Eye (tissue), 1 donor: Measurements from ENCODE around the gene DDA1.
A peak's percentile ranks its signal among the peaks of the same experiment; 100 is the strongest.

Experiments used
- DNase-seq: peaks from one replicate; pipeline ENCODE4 v3.0.0-alpha.2; 2015

The DDA1 gene

GRCh38 chr19:17312189-17313113 lies 3.1 kb downstream of the DDA1 start:
- no peak for DNase-seq

DNA sequence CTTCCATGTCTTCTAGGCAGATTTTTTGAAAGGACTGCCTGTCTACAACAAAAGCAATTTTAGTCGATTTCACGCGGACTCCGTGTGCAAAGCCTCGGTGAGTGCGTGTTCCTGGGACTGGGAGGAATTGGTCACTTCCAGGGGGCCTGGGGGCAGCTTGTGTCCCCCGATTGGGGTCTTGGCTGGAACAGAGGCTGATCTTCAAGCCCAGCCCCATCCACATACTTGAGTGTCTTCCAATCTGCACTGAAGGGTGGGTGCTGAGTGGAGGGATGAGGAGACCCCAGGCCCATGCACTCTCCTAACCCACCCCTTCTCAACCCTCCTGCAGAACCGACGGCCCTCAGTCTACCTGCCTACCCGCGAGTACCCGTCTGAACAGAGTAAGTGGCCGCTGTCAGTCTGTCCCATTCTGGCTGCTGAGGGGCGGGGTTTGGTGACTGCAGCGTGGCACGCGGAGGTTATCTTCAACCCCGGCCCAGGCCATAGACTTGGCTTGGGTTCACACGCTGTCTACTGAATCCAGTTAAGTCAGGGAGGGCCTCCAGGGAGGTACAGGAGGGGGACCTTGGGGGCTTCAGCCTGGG lies 4.7 kb downstream of the DDA1 start:
- no peak for DNase-seq

- no peak for DNase-seq
Measured at GRCh38 chr19:17318966-17319365, 9.6 kb downstream of the DDA1 start.

GRCh38 chr19:17319473-17320238 lies 10.3 kb downstream of the DDA1 start:
- DNase-seq = no peak

DNA sequence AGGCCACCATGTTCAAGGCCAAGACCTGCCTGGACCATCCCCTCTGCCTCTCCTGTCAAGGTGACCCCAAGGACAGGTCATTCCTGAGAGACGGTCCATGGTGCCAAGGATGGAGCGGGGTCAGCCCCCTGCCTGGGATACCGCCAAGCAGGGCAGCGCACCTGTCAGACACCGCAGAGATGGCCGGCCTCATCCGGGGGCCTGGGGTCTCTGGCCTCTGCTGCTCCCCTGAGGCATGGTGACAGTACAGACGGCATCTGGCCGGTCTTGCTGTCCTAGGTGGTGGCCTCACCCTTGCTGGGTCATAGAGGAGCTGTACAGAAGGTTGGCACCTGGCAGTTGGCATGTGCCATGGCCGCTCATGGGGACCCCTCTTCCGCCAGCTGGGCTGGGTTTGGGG lies 11.1 kb downstream of the DDA1 start:
- no peak for DNase-seq

GRCh38 chr19:17321655-17322489 lies 12.5 kb downstream of the DDA1 start:
- no peak for DNase-seq

DNA sequence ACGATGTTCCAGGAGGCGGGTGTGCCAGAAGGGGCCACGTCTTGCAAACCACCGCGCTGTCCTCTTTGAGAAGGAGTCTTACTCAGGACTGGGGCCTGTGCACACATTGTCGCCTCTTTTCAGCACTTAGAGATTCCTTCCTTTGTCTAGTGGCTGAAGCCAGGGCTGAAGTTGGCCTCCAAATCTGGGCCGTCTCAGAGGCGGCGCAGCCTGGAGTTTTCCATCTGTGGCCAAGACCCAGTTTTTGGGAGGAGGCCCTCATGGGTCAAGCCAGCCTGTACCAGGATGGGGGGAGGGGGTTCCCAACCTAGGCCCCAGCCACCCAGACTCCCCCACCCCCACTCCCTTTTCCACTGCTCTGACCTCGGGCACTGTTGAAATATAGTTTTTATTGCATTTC lies 13.5 kb downstream of the DDA1 start:
- no peak for DNase-seq

- no peak for DNase-seq
Measured at GRCh38 chr19:17323300-17323963, 14.1 kb downstream of the DDA1 start.

- DNase-seq = no peak
Measured at GRCh38 chr19:17323964-17324332, 14.6 kb downstream of the DDA1 start.

DNA sequence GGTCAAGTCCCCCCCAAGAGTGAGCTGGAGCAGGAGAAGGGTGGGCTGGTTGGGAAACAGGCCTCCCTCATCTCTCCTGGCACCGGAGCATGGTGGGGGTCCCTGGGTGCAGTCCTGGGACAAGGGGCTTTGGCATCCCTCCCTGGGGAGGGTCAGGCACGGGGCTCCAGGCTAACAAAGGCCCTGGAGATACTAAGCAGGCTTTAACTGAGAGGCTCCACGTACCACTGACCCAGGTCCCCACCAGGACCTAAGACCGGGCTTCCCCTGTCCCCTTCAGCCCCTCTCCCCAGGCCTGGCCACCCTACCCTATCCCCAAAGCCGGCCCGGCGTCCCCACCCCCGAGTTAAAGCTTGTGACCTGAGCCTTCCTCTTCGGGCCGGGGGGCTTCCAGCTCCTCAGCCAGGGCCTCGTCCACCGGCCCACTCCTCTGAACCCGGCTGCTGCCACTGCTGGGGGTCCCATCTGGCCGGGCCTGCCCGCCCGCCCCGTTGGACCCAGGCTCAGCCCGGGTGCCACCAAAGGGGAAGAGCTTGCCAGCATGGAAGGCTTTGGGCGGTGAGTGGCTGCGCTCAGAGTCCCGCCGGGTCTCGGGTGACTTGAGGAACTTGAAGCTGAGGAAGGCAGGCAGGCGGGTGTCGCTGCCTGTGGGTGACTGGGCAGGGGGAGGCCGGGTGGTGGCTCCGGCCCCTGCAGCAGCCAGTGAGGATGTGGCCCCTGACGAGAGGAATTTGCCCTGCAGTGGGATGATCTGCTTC lies 15.2 kb downstream of the DDA1 start:
- no peak for DNase-seq

DNA sequence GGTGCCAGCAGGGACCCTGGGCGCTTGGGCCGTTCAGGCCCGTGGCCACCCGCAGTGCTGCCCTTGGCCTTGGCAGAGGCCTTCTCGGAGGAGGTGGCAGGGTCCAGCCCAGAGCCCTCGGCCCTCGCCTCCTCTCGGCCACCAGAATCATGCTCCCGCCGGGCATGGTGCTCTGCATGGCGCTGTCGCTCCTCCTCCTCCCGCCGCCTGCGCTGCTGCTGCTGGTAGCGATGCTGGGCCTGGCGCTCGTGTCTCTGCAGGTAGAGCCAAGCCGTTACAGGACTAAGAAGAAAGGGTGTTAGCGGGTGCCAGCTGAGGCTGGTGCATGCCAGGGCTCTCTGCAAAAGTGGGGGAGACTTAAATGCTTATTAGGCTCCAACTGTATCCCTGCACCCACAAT lies 15.8 kb downstream of the DDA1 start:
- DNase-seq = no peak

GRCh38 chr19:17325881-17326594 lies 16.7 kb downstream of the DDA1 start:
- no peak for DNase-seq

- DNase-seq = no peak
Measured at GRCh38 chr19:17326595-17326966, 17.2 kb downstream of the DDA1 start.

GRCh38 chr19:17327068-17327653 lies 17.8 kb downstream of the DDA1 start:
- DNase-seq = no peak

- peak; percentile 75 for DNase-seq
Measured at GRCh38 chr19:17327654-17328516, 18.5 kb downstream of the DDA1 start.

GRCh38 chr19:17328517-17329365 lies 19.4 kb downstream of the DDA1 start:
- peak; percentile 53 for DNase-seq

DNA sequence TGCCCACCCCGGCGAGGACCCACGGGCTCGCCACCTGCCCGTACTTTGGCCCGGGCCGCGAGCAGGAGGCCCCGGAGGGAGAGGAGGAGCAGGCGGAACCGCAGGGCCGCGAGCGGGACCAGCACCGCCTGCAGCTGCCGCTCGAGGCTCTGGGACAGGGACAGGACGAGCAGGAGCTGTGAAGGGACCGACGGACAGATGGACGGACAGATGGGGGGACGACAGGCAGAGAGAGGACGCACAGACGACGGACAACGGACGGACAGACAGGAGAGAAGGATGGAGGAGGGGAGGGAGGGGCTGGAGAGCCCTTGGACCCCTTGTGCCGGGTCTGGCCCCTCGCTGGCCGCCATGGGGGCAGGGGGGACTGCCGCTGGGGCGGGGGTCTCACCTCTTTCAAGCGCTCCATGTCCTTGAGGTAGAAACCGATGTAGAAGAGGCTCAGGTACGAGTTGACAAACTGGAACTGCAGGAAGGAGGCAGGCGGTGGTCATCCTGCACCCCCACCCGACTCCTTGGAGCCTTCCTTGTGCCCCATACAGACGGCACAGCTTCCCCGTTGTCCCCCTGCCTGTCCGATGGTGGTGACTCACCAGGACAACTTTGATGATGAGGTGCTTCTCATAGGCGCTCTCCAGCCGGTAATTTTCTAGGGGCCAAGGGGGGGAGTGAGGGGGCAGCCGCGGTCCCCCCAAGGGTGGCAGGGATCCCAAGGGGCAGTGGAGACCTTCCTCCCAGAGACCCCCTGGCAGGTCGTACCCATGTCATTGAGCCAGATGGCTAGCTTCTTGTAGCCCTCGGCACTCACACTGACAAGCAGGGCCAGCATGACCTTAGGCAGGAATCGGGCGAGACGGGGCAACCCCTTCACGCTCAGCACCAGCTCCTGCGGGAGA lies 20.3 kb downstream of the DDA1 start:
- DNase-seq = no peak
